Upper lobe of left lung (tissue), 6 donors: ENCODE measurements around the gene PIK3CD. TPM values are rescaled to one million over a fixed set of nuclear protein-coding genes. Genes with fewer than 3 reads are reported as not detected.

Experiments used
- ATAC-seq, 2 donors: fragments of 200-7000 bp; cut with Tn5 transposase; one replicate each; pipeline ENCODE4 v1.9.1; 2022; ENCODE audit warnings: mild to moderate bottlenecking in 2 of 2, moderate library complexity in 2 of 2; ENCODE audit not compliant: low FRiP score in 2 of 2
- DNase-seq, 2 donors: peaks; one replicate each; pipeline ENCODE4 v3.0.0-alpha.2; 2019 to 2020
- H3K27ac ChIP-seq, 4 donors: fragments of 200-600 bp; sonication (generic); one replicate each; pipeline ENCODE4 v1.5.1; 2016 to 2019
- H3K27me3 ChIP-seq, 4 donors: fragments of 200-600 bp; sonication (generic); one replicate each; pipeline ENCODE4 v1.5.1; 2017 to 2019
- H3K36me3 ChIP-seq, 4 donors: fragments of 200-600 bp; sonication (generic); one replicate each; pipeline ENCODE4 v1.5.1; 2016 to 2019
- H3K4me1 ChIP-seq, 4 donors: fragments of 200-600 bp; sonication (generic); one replicate each; pipeline ENCODE4 v1.5.1; 2018 to 2019
- H3K4me3 ChIP-seq, 4 donors: fragments of 200-600 bp; sonication (generic); one replicate each; pipeline ENCODE4 v1.5.1; 2017 to 2019; ENCODE audit warnings: mild to moderate bottlenecking in 2 of 4, moderate library complexity in 1 of 4
- H3K9me3 ChIP-seq, 4 donors: fragments of 200-600 bp; sonication (generic); one replicate each; pipeline ENCODE4 v1.5.1; 2018 to 2019
- CTCF ChIP-seq, 6 experiments: fragments of 450-650 bp in 4 of 6; fragments of 200-600 bp in 2 of 6; sonication (generic) in 2 of 6; IDR thresholded peaks; one replicate each; pipeline ENCODE4 v1.5.1; 2016 to 2019; ENCODE audit warnings: antibody characterized with exemption in 6 of 6
- EP300 ChIP-seq, 4 donors: sonication (generic); formaldehyde crosslinking; IDR thresholded peaks; one replicate each; pipeline ENCODE4 v1.5.1; 2017; ENCODE audit warnings: antibody characterized with exemption in 4 of 4, control low read depth in 2 of 4
- POLR2A ChIP-seq, 4 donors: fragments of 450-650 bp; IDR thresholded peaks; one replicate each; pipeline ENCODE4 v1.5.1; 2016 to 2017; ENCODE audit warnings: antibody characterized with exemption in 4 of 4, mild to moderate bottlenecking in 2 of 4
- POLR2AphosphoS5 ChIP-seq, 2 donors: sonication (generic); formaldehyde crosslinking; IDR thresholded peaks; one replicate each; pipeline ENCODE4 v1.5.1; 2017; ENCODE audit warnings: antibody characterized with exemption in 2 of 2
- WGBS, 2 donors: methylation state at CpG; one replicate each; pipeline ENCODE4 v1.1.5; 2017 to 2018; 5-methylcytosine and 5-hydroxymethylcytosine counted together
- total RNA-seq, 6 donors: library from RNA; depleted of rRNA in 4 of 6; stranded (reverse); fragments of >200 nt in 4 of 6; gene quantifications; one replicate each; pipeline versions ENCODE4 v1.1.0 to v1.2.1, GENCODE V29; 2016 to 2021
- donor health status: DM: no; HTN: no; CAD: no; lungs with moderate emphysema.
- donor health status: DM: no; HTN: yes; CAD: no; lungs with severe emphysema.

PIK3CD gene
- total RNA-seq, 6 donors from 2014 or later: 19.0 to 56.6 (median 24.2) TPM

DNA sequence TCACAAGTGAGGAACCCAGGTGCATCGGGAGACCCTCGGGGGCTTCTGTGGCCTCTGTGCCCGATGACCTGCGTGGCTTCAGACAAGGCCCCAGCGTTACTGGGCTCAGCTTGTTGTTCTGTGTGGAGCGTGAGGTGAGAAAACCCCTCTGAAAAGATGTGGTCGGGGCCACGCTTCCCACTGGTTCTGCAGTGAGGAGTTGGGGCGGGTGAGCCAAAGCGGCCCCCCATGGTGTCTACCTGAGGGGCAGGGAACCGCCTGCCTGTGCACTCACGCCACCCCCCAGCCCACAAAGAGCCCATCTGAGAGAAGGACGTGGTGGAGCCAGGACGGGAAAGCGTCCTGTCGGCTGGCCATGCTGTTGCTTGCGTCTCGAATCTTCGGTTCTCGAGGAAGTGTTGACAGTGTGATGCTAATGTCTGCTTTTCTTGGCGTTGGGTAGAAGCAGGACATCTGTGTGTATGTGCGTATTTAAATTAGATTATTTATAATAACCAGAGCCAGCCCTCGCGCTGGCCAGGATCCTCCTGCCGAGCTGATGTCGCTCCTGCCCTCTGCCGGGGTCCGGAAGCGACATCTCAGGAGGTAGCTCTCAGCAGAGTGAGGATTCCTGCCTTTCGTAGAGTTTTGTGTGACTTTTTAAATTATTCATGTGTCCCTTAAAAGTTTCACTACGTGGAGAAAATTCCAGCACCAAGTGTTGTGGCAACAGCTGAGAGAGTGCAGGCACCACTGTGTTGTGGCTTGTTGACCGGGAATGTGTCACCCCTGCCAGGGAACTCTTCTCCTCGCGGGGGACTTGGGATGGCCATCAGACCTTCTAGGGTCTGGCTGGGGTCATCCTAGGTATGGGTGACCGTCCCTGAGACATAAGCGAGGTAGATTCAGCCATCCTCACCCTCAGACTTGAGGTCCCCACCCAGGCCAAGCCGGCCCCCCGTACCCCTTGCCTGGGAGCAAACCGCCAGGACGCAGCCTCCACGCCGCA, 47.5 kb upstream of the PIK3CD start:
- no peak for ATAC-seq
- Histone ChIP-seq H3K27me3 (no peaks in the 10 kb centered on the region), H3K27ac (no peak overlapping the region), H3K36me3 (peaks cover 3 to 73% (median 48%) of the 10 kb centered on the region in 4 donors), H3K4me1 (no peaks in the 10 kb centered on the region), H3K4me3 (no peak overlapping the region), H3K9me3 (no peaks in the 10 kb centered on the region)
- DNase-seq: peak in 1 of 2 donors; percentile 52
- TF ChIP-seq POLR2AphosphoS5 (IDR thresholded peaks at IDR 0.05) (no peak), EP300 (IDR thresholded peaks at IDR 0.05) (no peak), CTCF (IDR thresholded peaks at IDR 0.05) (no peak), POLR2A (IDR thresholded peaks at IDR 0.05) (no peak)
- WGBS, 2 donors: 91 to 94% methylated on average over 27 to 42 of the region's 42 CpGs

- H3K4me1 ChIP-seq: no peaks in the 10 kb centered on the region
- DNase-seq (no peak), ATAC-seq (no peak)
- H3K27ac ChIP-seq: no peak overlapping the region
- WGBS, 2 donors: 88 to 94% methylated on average over 14 to 15 of the region's 15 CpGs
- no peak overlapping the region for H3K4me3 ChIP-seq
- no peaks in the 10 kb centered on the region for H3K9me3 ChIP-seq
- TF ChIP-seq POLR2AphosphoS5 (IDR thresholded peaks at IDR 0.05) (no peak), POLR2A (IDR thresholded peaks at IDR 0.05) (no peak), CTCF (IDR thresholded peaks at IDR 0.05) (no peak), EP300 (IDR thresholded peaks at IDR 0.05) (no peak)
- no peaks in the 10 kb centered on the region for H3K27me3 ChIP-seq
- peaks cover 3 to 73% (median 49%) of the 10 kb centered on the region in 4 donors for H3K36me3 ChIP-seq
Measured at GRCh38 chr1:9604836-9605235, 46.7 kb upstream of the PIK3CD start.

DNA sequence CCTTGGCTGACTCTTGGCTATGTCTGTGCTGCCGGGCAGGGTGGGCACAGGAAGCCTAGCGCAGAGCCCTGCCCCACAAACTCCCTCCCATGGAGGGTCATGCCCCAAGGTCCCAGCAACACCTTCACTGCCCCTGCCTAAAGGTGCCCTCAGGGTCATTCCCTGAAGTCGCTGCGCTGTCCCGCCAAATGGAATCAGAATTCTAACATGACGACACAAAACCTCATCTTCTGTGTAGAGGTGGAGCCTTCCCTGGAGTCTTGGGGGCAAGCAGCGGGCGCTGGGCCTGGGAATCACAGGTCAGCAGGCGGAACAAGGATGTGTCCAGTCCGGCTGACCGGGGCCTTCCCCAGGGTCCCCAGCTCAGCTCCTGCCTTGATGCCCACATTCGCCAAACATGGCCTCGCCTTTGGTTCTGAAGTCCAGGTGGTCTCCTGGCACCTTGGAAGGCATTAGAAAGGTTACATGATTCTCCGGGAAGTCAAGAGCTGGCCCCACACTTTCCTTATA, 45.5 kb upstream of the PIK3CD start:
- Histone ChIP-seq H3K9me3 (no peaks in the 10 kb centered on the region), H3K36me3 (peaks cover 2 to 76% (median 56%) of the 10 kb centered on the region in 4 donors), H3K4me1 (no peaks in the 10 kb centered on the region), H3K4me3 (no peak overlapping the region), H3K27ac (no peak overlapping the region), H3K27me3 (no peaks in the 10 kb centered on the region)
- WGBS, 2 donors: 95 to 96% methylated on average over 8 to 14 of the region's 14 CpGs
- TF ChIP-seq POLR2AphosphoS5 (IDR thresholded peaks at IDR 0.05): no peak
- no peak for TF ChIP-seq CTCF (IDR thresholded peaks at IDR 0.05)
- TF ChIP-seq POLR2A (IDR thresholded peaks at IDR 0.05): no peak
- no peak for TF ChIP-seq EP300 (IDR thresholded peaks at IDR 0.05)
- ATAC-seq (no peak), DNase-seq (peak in 1 of 2 donors; percentile 54)

- Histone ChIP-seq H3K4me1 (no peaks in the 10 kb centered on the region), H3K27ac (no peak overlapping the region), H3K4me3 (no peak overlapping the region), H3K9me3 (no peaks in the 10 kb centered on the region), H3K36me3 (peaks cover 0 to 72% (median 51%) of the 10 kb centered on the region in 4 donors), H3K27me3 (no peaks in the 10 kb centered on the region)
- no peak for ATAC-seq
- DNase-seq: peak in 1 of 2 donors; percentile 60
- no peak for TF ChIP-seq CTCF (IDR thresholded peaks at IDR 0.05)
- no peak for TF ChIP-seq POLR2A (IDR thresholded peaks at IDR 0.05)
- no peak for TF ChIP-seq POLR2AphosphoS5 (IDR thresholded peaks at IDR 0.05)
- TF ChIP-seq EP300 (IDR thresholded peaks at IDR 0.05): no peak
- WGBS, 2 donors: 84 to 95% methylated on average over 12 to 21 of the region's 21 CpGs
Measured at GRCh38 chr1:9606458-9606857, 45.1 kb upstream of the PIK3CD start.
